Measurements from ENCODE around the gene HBS1L.

- no peak for TF ChIP-seq CTCF (IDR thresholded peaks at IDR 0.05; ENCODE audit: insufficient read depth, low read length, poor library complexity, severe bottlenecking)
- no peak for TF ChIP-seq EZH2phosphoT487 (conservative IDR thresholded peaks at IDR 0.05; ENCODE audit: low read length)
Observed at GRCh38 chr6:135063926-135064325, 9.3 kb upstream of the HBS1L start.

All from SU-DHL-6 (cell line).